H1 (cell line): ENCODE data around the gene ZNF618. TPM values are rescaled to one million over a fixed set of nuclear protein-coding genes. Genes with fewer than 3 reads are reported as not detected.

Source experiments
- CTCF ChIA-PET: fragments of 300-600 bp; sonication (Branson Sonifier 250); formaldehyde crosslinking; loops from one replicate; lab custom pipeline; 2021; ENCODE audit not compliant: partially characterized antibody; lab: Charles Lee
- POLR2A ChIA-PET: fragments of 300-600 bp; sonication (Branson Sonifier 250); formaldehyde crosslinking; loops from one replicate; lab custom pipeline; 2021; ENCODE audit warnings: inconsistent platforms; ENCODE audit not compliant: partially characterized antibody; lab: Charles Lee
- DNase-seq, 2 experiments: peaks; one replicate each; pipeline versions ENCODE4 v3.0.0 to v3.0.0-alpha.2; 2010 to 2022; ENCODE audit warnings: low spot score in 2 of 2, low read depth in 1 of 2, mixed read lengths in 1 of 2
- FAIRE-seq: peaks from 2 replicates; lab custom pipeline; 2011; peaks lifted over from hg19 to GRCh38; lab: Jason Lieb, UNC
- H2AFZ ChIP-seq: 2 replicates; pipeline ENCODE4 v1.8.1; 2012; ENCODE audit warnings: low read length, inconsistent platforms
- H2AK5ac ChIP-seq: 2 replicates; pipeline ENCODE4 v1.6.1; 2013; ENCODE audit warnings: low read depth, low read length
- H2BK120ac ChIP-seq: replicated peaks from 2 replicates; pipeline ENCODE3; 2013; ENCODE audit warnings: low read depth, low read length, inconsistent platforms
- H2BK12ac ChIP-seq: 2 replicates; pipeline ENCODE4 v1.6.1; 2013; ENCODE audit warnings: low read depth, low read length
- H2BK15ac ChIP-seq: 2 replicates; pipeline ENCODE4 v1.6.1; 2013; ENCODE audit warnings: low read length
- H2BK20ac ChIP-seq: 2 replicates; pipeline ENCODE4 v1.6.1; 2013; ENCODE audit warnings: low read length
- H2BK5ac ChIP-seq: 2 replicates; pipeline ENCODE4 v1.6.1; 2013; ENCODE audit warnings: low read depth, low read length
- H3K14ac ChIP-seq: 2 replicates; pipeline ENCODE4 v1.6.1; 2013; ENCODE audit warnings: inconsistent platforms; ENCODE audit not compliant: insufficient read length
- H3K18ac ChIP-seq: 2 replicates; pipeline ENCODE4 v1.6.1; 2013; ENCODE audit warnings: low read length; ENCODE audit errors: extremely low read depth
- H3K23ac ChIP-seq: 2 replicates; pipeline ENCODE4 v1.6.1; 2013; ENCODE audit warnings: inconsistent platforms; ENCODE audit not compliant: insufficient read length
- H3K23me2 ChIP-seq: 2 replicates; pipeline ENCODE4 v1.6.1; 2013; ENCODE audit warnings: low read depth, low read length
- H3K27ac ChIP-seq: 2 replicates; pipeline ENCODE4 v1.6.1; 2011; ENCODE audit warnings: low read depth, low read length, inconsistent platforms
- H3K27me3 ChIP-seq, 4 experiments: replicated peaks in 1 of 4; 1 replicate in 1 of 4; 2 replicates in 3 of 4; pipeline versions ENCODE4 v1.6.1 to v1.8.1; 2011 to 2013; ENCODE audit warnings: low read length in 3 of 4, mild to moderate bottlenecking in 3 of 4, inconsistent platforms in 2 of 4, mixed read lengths in 2 of 4, moderate library complexity in 1 of 4; ENCODE audit not compliant: control insufficient read depth in 3 of 4, insufficient read depth in 3 of 4; ENCODE audit errors: extremely low read depth in 1 of 4
- H3K36me3 ChIP-seq, 4 experiments: 2 replicates each; pipeline versions ENCODE4 v1.6.1 to v1.8.1; 2011 to 2013; ENCODE audit warnings: mild to moderate bottlenecking in 4 of 4, low read length in 3 of 4, moderate library complexity in 2 of 4, control low read depth in 1 of 4, inconsistent platforms in 1 of 4; ENCODE audit not compliant: insufficient read depth in 4 of 4, control insufficient read depth in 2 of 4
- H3K4ac ChIP-seq: replicated peaks from 2 replicates; pipeline ENCODE3; 2013; ENCODE audit warnings: low read length, low read depth, mixed read lengths, inconsistent platforms; ENCODE audit not compliant: insufficient read length
- H3K4me1 ChIP-seq, 4 experiments: replicated peaks in 1 of 4; 1 replicate in 1 of 4; 2 replicates in 3 of 4; pipeline versions ENCODE4 v1.6.1 to v1.8.1; 2011 to 2013; ENCODE audit warnings: low read length in 3 of 4, inconsistent platforms in 2 of 4, mixed read lengths in 1 of 4; ENCODE audit not compliant: insufficient read depth in 4 of 4, control insufficient read depth in 3 of 4
- H3K4me2 ChIP-seq, 2 experiments: 2 replicates each; pipeline versions ENCODE4 v1.6.1 to v1.8.1; 2011 to 2013; ENCODE audit warnings: low read depth in 2 of 2, low read length in 2 of 2, control low read depth in 1 of 2, inconsistent platforms in 1 of 2, mild to moderate bottlenecking in 1 of 2; ENCODE audit not compliant: insufficient read depth in 1 of 2
- H3K4me3 ChIP-seq, 4 experiments: fragments of 200-600, 300-600 bp in 1 of 4; sonication (generic), shearing (Covaris generic), sonication (Bioruptor Twin) in 1 of 4; 2 replicates each; pipeline versions ENCODE4 v1.5.1 to v1.8.1; 2011 to 2016; ENCODE audit warnings: low read length in 4 of 4, low read depth in 3 of 4, control low read depth in 2 of 4, inconsistent platforms in 2 of 4, mild to moderate bottlenecking in 2 of 4, mixed read lengths in 1 of 4, moderate library complexity in 1 of 4; ENCODE audit not compliant: insufficient read depth in 2 of 4; ENCODE audit errors: extremely low read depth in 1 of 4
- H3K56ac ChIP-seq: replicated peaks from 2 replicates; pipeline ENCODE3; 2013; ENCODE audit warnings: low read depth, mild to moderate bottlenecking, mixed read lengths, low read length, inconsistent platforms; ENCODE audit not compliant: insufficient read length
- H3K79me1 ChIP-seq: 2 replicates; pipeline ENCODE4 v1.6.1; 2013; ENCODE audit warnings: low read depth, low read length, control low read depth
- H3K79me2 ChIP-seq, 2 experiments: 2 replicates each; pipeline versions ENCODE4 v1.6.1 to v1.8.1; 2012 to 2013; ENCODE audit warnings: low read length in 2 of 2, mild to moderate bottlenecking in 2 of 2, inconsistent platforms in 1 of 2; ENCODE audit not compliant: insufficient read depth in 2 of 2, control insufficient read depth in 1 of 2
- H3K9ac ChIP-seq, 4 experiments: replicated peaks in 1 of 4; 1 replicate in 1 of 4; 2 replicates in 3 of 4; pipeline versions ENCODE4 v1.6.1 to v1.8.1; 2011 to 2013; ENCODE audit warnings: low read depth in 3 of 4, low read length in 3 of 4, control low read depth in 2 of 4, mild to moderate bottlenecking in 2 of 4, moderate library complexity in 2 of 4, inconsistent platforms in 1 of 4; ENCODE audit errors: extremely low read depth in 1 of 4
- H3K9me3 ChIP-seq, 2 experiments: 2 replicates each; pipeline versions ENCODE4 v1.6.1 to v1.8.1; 2012 to 2013; ENCODE audit warnings: mild to moderate bottlenecking in 2 of 2, moderate library complexity in 2 of 2, control low read depth in 1 of 2, inconsistent platforms in 1 of 2, low read depth in 1 of 2, low read length in 1 of 2, mixed read lengths in 1 of 2; ENCODE audit not compliant: insufficient read depth in 2 of 2
- H4K20me1 ChIP-seq, 2 experiments: replicated peaks in 1 of 2; 2 replicates each; pipeline versions ENCODE3 to v1.8.1; 2011 to 2013; ENCODE audit warnings: inconsistent platforms in 2 of 2, low read length in 2 of 2, mild to moderate bottlenecking in 1 of 2; ENCODE audit not compliant: insufficient read depth in 2 of 2, control insufficient read depth in 1 of 2
- H4K5ac ChIP-seq: 2 replicates; pipeline ENCODE4 v1.6.1; 2013; ENCODE audit warnings: low read length, low read depth, mixed read lengths, inconsistent platforms; ENCODE audit not compliant: insufficient read length
- H4K8ac ChIP-seq: 2 replicates; pipeline ENCODE4 v1.8.0; 2013; ENCODE audit warnings: mild to moderate bottlenecking, moderate library complexity, low read length, inconsistent platforms; ENCODE audit not compliant: insufficient read depth; ENCODE audit errors: extremely low read depth
- H4K91ac ChIP-seq: replicated peaks from 2 replicates; pipeline ENCODE3; 2013; ENCODE audit warnings: low read length, mixed read lengths, inconsistent platforms; ENCODE audit not compliant: insufficient read length
- HDAC2 ChIP-seq, 2 experiments: fragments of 300-600 bp in 1 of 2; sonication (generic) in 1 of 2; IDR thresholded peaks; 2 replicates each; pipeline ENCODE4 v1.6.1; 2011 to 2012; ENCODE audit warnings: low read depth in 2 of 2, low read length in 2 of 2, mild to moderate bottlenecking in 2 of 2, moderate library complexity in 2 of 2, borderline replicate concordance in 1 of 2, inconsistent platforms in 1 of 2
- KDM1A ChIP-seq: fragments of 200-600, 300-600 bp; sonication (generic); IDR thresholded peaks from 2 replicates; pipeline ENCODE4 v1.7.1; 2016; ENCODE audit warnings: mild to moderate bottlenecking, low read length, borderline replicate concordance
- SIRT6 ChIP-seq: IDR thresholded peaks from one replicate; pipeline ENCODE4 v1.7.1; 2012; ENCODE audit warnings: low read length, inconsistent platforms
- SIX5 ChIP-seq: IDR thresholded peaks from 2 replicates; pipeline ENCODE4 v1.6.1; 2011; ENCODE audit warnings: mild to moderate bottlenecking, low read depth, low read length
- WGBS, 2 experiments: shearing (Covaris generic) in 1 of 2; methylation state at CpG; one replicate each; pipeline versions ENCODE4 v1.1.6 to v1.1.7; 2013 to 2015; ENCODE audit warnings: low lambda C conversion rate in 2 of 2, mixed read lengths in 2 of 2, inconsistent platforms in 1 of 2, low coverage in 1 of 2, missing lambda C conversion rate in 1 of 2; ENCODE audit not compliant: insufficient replicate concordance in 2 of 2, insufficient coverage in 1 of 2, insufficient read length in 1 of 2; ENCODE audit errors: extremely low coverage in 1 of 2, missing lambda C conversion rate in 1 of 2; 5-methylcytosine and 5-hydroxymethylcytosine counted together
- polyA plus RNA-seq, 7 experiments: library from polyadenylated mRNA; depleted of rRNA in 3 of 7; stranded (reverse) in 5 of 7; unstranded in 2 of 7; fragments of >200 nt in 5 of 7; fragments of 200-250 nt in 2 of 7; gene quantifications; 1 replicate in 5 of 7; 2 replicates in 1 of 7; 4 replicates in 1 of 7; pipeline versions ENCODE4 v1.2.1 to v1.2.3, GENCODE V29; 2011 to 2013; ENCODE audit warnings: missing spikeins in 2 of 7, mixed read lengths in 2 of 7
- total RNA-seq: library from RNA; stranded (reverse); fragmentation: NEBNext Ultra II Directional; extraction: Animal tissue kit (Norgen Biotek cat#: 25700); gene quantifications from 2 replicates; pipeline ENCODE4 v1.2.1, GENCODE V29; 2021

ZNF618 gene
- total and polyA plus RNA-seq, 2 of the 8 experiments (the other 6 are each of a cell fraction or from before 2014, with no cell fraction given) = 9.6 to 28.5 TPM

DNA sequence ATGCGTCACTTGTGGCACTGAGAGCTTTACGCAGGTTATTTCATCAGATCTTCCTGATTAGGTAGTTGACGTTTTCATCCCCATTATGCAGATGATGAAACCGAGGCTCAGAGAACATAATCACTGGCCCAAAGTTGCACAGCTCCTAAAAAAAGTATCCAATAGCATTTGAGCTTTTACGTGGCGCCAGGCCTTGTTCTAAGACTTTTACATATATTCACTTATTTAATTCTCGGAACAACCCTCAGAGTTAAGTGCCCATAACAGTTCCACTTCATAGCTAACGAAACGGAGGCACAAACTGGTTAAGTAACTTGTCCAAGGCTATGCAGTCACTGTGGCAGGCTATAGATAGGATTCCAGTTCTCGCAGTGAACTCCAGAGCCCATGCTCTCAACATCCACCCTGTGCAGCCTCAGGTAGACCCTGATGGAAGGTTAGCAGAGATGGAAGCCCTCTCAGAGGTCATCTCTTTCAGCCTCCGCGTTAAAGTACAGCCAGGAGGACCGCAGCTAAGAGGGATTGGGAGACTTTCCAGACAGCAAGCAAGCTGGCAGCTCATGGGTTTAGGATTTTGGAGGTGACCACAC, 162.7 kb downstream of the ZNF618 start:
- FAIRE-seq (no peak), DNase-seq (peak in 1 of 2 experiments; percentile 37)
- Histone ChIP-seq H3K18ac (no peak overlapping the region), H3K14ac (no peak overlapping the region), H2AK5ac (no peak overlapping the region), H3K4me3 (no peak overlapping the region), H2AFZ (no peak overlapping the region), H4K8ac (no peak overlapping the region), H3K23me2 (no peaks in the 10 kb centered on the region; the same call in 1 of the 2 replicates), H3K36me3 (peaks cover 0 to 16% (median 4%) of the 10 kb centered on the region in 4 experiments; a peak in 4 of 8 replicates), H2BK15ac (no peak overlapping the region), H4K5ac (no peak overlapping the region), H2BK20ac (no peak overlapping the region), H2BK5ac (no peak overlapping the region), H3K23ac (no peak overlapping the region), H3K4me1 (peaks cover 0 to 8% (median 6%) of the 10 kb centered on the region in 4 experiments; a peak in 4 of 7 replicates), H4K20me1 (no peaks in the 10 kb centered on the region), H3K4ac (no peak overlapping the region), H3K4me2 (no peak overlapping the region), H3K79me2 (no peaks in the 10 kb centered on the region), H3K27ac (no peak overlapping the region), H3K79me1 (no peaks in the 10 kb centered on the region), H3K9ac (no peak overlapping the region), H2BK12ac (no peak overlapping the region), H3K27me3 (no peaks in the 10 kb centered on the region), H3K9me3 (no peaks in the 10 kb centered on the region), H2BK120ac (no peak overlapping the region), H3K56ac (no peak overlapping the region), H4K91ac (no peak overlapping the region)
- POLR2A ChIA-PET = interaction anchor here (1.3 to 1.7 kb wide), 4 partner anchors 13 to 305 kb away, joined by 3 to 5 read pairs (median 3); no protein-coding TSS in a partner anchor
- WGBS, 2 experiments = 90% methylated on average over 13 of the region's 13 CpGs; no CpG with 5 or more reads in 1 of the 2 experiments
- TF ChIP-seq SIX5 (no peak), SIRT6 (no peak), KDM1A (peak; percentile 78), HDAC2 (IDR thresholded peaks at IDR 0.05; ENCODE audit: borderline replicate concordance in 1 of 2, low read depth in 2 of 2, low read length in 2 of 2) (no peak)
- CTCF ChIA-PET = interaction anchor here (1.1 to 2.4 kb wide), 8 partner anchors 8 to 307 kb away, joined by 3 to 8 read pairs (median 4); no protein-coding TSS in a partner anchor
